HFFc6 (cell line): Measurements from ENCODE around the gene TLR1. TPM values are rescaled to one million over a fixed set of nuclear protein-coding genes. Genes with fewer than 3 reads are reported as not detected.

ENCODE experiments used
- DNase-seq: peaks from one replicate; pipeline ENCODE4 v3.0.0-alpha.2; 2018
- H3K27ac Mint-ChIP-seq: 2 replicates; pipeline ENCODE4 v1.8.0; 2020; ENCODE audit warnings: mild to moderate bottlenecking, mixed read lengths
- H3K27me3 Mint-ChIP-seq: 2 replicates; pipeline ENCODE4 v1.8.0; 2021; ENCODE audit warnings: mild to moderate bottlenecking, moderate library complexity, mixed read lengths; ENCODE audit not compliant: insufficient read depth
- H3K36me3 Mint-ChIP-seq: 2 replicates; pipeline ENCODE4 v1.8.0; 2021; ENCODE audit warnings: low read depth, mixed read lengths
- H3K4me1 Mint-ChIP-seq: 2 replicates; pipeline ENCODE4 v1.8.0; 2020; ENCODE audit warnings: low read depth, mixed read lengths
- H3K4me3 Mint-ChIP-seq: 2 replicates; pipeline ENCODE4 v1.8.0; 2020; ENCODE audit warnings: mild to moderate bottlenecking, moderate library complexity, mixed read lengths
- H3K9me3 Mint-ChIP-seq: 2 replicates; pipeline ENCODE4 v1.8.0; 2020; ENCODE audit warnings: mild to moderate bottlenecking, mixed read lengths
- CTCF ChIP-seq: fragments of 200-600 bp; sonication (generic); IDR thresholded peaks from 2 replicates; pipeline ENCODE4 v1.5.0; 2021; ENCODE audit warnings: antibody characterized with exemption, mild to moderate bottlenecking
- total RNA-seq, 6 experiments: library from RNA; stranded (reverse); fragmentation: NEBNext Ultra II Directional; extraction: Animal tissue kit (Norgen Biotek cat#: 25700); gene quantifications; 2 replicates in 1 of 6; 3 replicates in 5 of 6; pipeline ENCODE4 v1.2.3, GENCODE V29; 2021

Gene TLR1
- total RNA-seq, 6 experiments from 2014 or later, result 0.07 to 0.10 TPM; not detected in 4

DNA sequence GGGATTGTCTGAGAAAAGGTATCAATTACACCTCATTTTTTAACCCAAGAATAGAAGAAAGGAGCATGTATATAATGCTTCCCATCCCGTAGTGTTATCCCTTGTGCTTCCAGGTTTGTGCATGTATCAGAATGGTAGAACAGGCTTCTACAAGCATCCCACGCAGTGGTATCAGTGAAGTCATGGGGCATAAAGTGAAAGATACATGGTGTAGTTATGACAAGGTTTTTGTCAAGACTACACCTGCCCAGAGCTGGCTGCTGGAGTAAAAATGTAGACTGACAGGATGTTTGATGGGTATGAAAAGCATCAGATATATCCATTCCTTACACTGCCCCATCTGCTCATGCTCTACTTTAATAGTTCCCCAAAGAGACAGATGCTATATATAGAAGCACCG lies 9.5 kb downstream of the TLR1 start:
- no peak for TF ChIP-seq CTCF
- no peaks in the 10 kb centered on the region for H3K4me1 Mint-ChIP-seq
- DNase-seq, result no peak
- H3K27ac Mint-ChIP-seq, result no peak overlapping the region
- no peaks in the 10 kb centered on the region for H3K36me3 Mint-ChIP-seq
- H3K9me3 Mint-ChIP-seq, result no peaks in the 10 kb centered on the region
- H3K27me3 Mint-ChIP-seq, result peaks cover 24% of the 10 kb centered on the region
- H3K4me3 Mint-ChIP-seq, result no peak overlapping the region

DNA sequence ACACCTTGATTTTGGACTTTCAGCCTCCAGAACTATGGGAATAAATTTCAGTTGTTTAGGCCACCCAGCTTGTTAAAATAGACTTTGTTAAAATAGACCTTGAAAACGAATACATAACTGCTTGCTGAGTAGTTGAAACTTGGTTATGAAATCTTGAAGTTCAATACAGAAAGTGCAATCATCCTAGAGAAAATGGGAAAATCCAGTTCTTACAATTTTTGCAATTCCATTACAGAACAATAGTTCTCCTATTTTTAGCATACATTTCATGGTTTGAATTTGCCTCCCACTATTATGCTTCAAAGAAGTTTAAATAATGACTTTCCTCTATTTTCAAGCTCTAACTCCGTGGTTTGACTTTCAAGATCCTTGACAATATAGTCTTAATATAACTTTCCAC lies 10.5 kb downstream of the TLR1 start:
- Mint-ChIP-seq H3K4me3 (no peak overlapping the region), H3K27me3 (peaks cover 26% of the 10 kb centered on the region), H3K9me3 (no peaks in the 10 kb centered on the region), H3K36me3 (no peaks in the 10 kb centered on the region), H3K27ac (no peak overlapping the region), H3K4me1 (no peaks in the 10 kb centered on the region)
- no peak for TF ChIP-seq CTCF
- no peak for DNase-seq

- TF ChIP-seq CTCF, result no peak
- DNase-seq, result no peak
- Mint-ChIP-seq H3K4me3 (no peak overlapping the region), H3K36me3 (no peaks in the 10 kb centered on the region), H3K9me3 (no peaks in the 10 kb centered on the region), H3K27ac (no peak overlapping the region), H3K4me1 (no peaks in the 10 kb centered on the region), H3K27me3 (peaks cover 23% of the 10 kb centered on the region)
These were observed 13.6 kb downstream of the TLR1 start for GRCh38 chr4:38791010-38791409.

DNA sequence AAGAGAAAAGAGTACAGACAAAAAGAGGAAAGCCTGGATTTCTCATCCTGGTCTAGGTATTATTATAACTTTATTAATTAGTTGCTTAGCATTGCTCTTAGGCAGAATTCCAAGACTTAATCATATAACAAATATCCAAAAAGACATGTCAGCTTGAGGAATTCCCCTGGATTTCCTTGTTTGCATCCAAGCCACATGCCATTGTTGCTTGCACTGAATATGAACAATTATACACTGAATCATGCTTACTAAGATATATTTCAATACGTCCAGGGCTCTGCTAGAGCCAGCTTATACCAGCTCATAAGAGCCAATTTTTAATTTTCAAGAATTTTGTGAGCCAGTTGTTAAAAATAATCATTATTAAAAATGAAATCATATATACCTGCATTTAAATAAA lies 16.3 kb downstream of the TLR1 start:
- H3K9me3 Mint-ChIP-seq, result no peaks in the 10 kb centered on the region
- no peaks in the 10 kb centered on the region for H3K4me1 Mint-ChIP-seq
- no peak for DNase-seq
- no peak overlapping the region for H3K27ac Mint-ChIP-seq
- no peaks in the 10 kb centered on the region for H3K36me3 Mint-ChIP-seq
- peaks cover 24% of the 10 kb centered on the region for H3K27me3 Mint-ChIP-seq
- no peak for TF ChIP-seq CTCF
- H3K4me3 Mint-ChIP-seq, result no peak overlapping the region

GRCh38 chr4:38787693-38788092 lies 16.9 kb downstream of the TLR1 start:
- no peaks in the 10 kb centered on the region for H3K36me3 Mint-ChIP-seq
- no peaks in the 10 kb centered on the region for H3K4me1 Mint-ChIP-seq
- no peak for DNase-seq
- TF ChIP-seq CTCF, result no peak
- no peak overlapping the region for H3K4me3 Mint-ChIP-seq
- no peaks in the 10 kb centered on the region for H3K9me3 Mint-ChIP-seq
- H3K27ac Mint-ChIP-seq, result no peak overlapping the region
- peaks cover 24% of the 10 kb centered on the region for H3K27me3 Mint-ChIP-seq

- DNase-seq, result no peak
- Mint-ChIP-seq H3K36me3 (no peaks in the 10 kb centered on the region), H3K27me3 (peaks cover 20% of the 10 kb centered on the region), H3K4me3 (no peak overlapping the region), H3K9me3 (no peaks in the 10 kb centered on the region), H3K4me1 (no peaks in the 10 kb centered on the region), H3K27ac (no peak overlapping the region)
- no peak for TF ChIP-seq CTCF
These were observed 18.6 kb downstream of the TLR1 start for GRCh38 chr4:38785901-38786402.
